K562 (cell line): ENCODE results near the gene POLR2A. TPM values are rescaled to one million over a fixed set of nuclear protein-coding genes. Genes with fewer than 3 reads are reported as not detected.

Experiments
- ATAC-seq: fragments of 200-7000 bp; cut with Tn5 transposase; 3 replicates; pipeline ENCODE4 v1.9.1; 2020; ENCODE audit warnings: moderate library complexity
- BruUV-seq: library from RNA; stranded (reverse); fragments of 400-500 nt; replicated peaks from 2 replicates; lab custom pipeline; 2021; lab: Mats Ljungman, UMichigan
- CTCF ChIA-PET: fragments of 300-600 bp; formaldehyde crosslinking; extraction: SDS; loops from one replicate; lab custom pipeline; 2021; ENCODE audit warnings: low intra/inter-chr PET ratio; lab: Yijun Ruan, JAX
- POLR2A ChIA-PET: fragments of 300-600, 350-650 bp; sonication (Branson Sonifier 250); formaldehyde crosslinking; extraction: SDS; loops from one replicate; lab custom pipeline; 2021; ENCODE audit warnings: antibody characterized with exemption, inconsistent platforms; lab: Yijun Ruan, JAX
- DNase-seq, 4 experiments: peaks; one replicate each; pipeline versions ENCODE4 v3.0.0 to v3.0.0-alpha.2; 2011 to 2018; ENCODE audit warnings: low spot score in 3 of 4, mixed read lengths in 3 of 4; ENCODE audit errors: extremely low read depth in 1 of 4
- FAIRE-seq: peaks from 2 replicates; lab custom pipeline; 2011; peaks lifted over from hg19 to GRCh38; lab: Jason Lieb, UNC
- H2AFZ ChIP-seq: 2 replicates; pipeline ENCODE4 v1.6.0; 2011; ENCODE audit warnings: low read depth, low read length, control low read depth, inconsistent platforms
- H3K27ac ChIP-seq: fragments of 200-600 bp; 3 replicates; pipeline ENCODE4 v1.8.0; 2011; ENCODE audit warnings: low read depth, mild to moderate bottlenecking, control low read depth, inconsistent platforms, low read length, moderate library complexity, mixed read lengths; ENCODE audit errors: extremely low read depth
- H3K27me3 ChIP-seq, 2 experiments: fragments of 300-600 bp in 1 of 2; 2 replicates in 1 of 2; 3 replicates in 1 of 2; pipeline versions ENCODE4 v1.6.0 to v1.8.0; 2011; ENCODE audit warnings: inconsistent platforms in 2 of 2, low read length in 2 of 2, mild to moderate bottlenecking in 1 of 2, mixed read lengths in 1 of 2, moderate library complexity in 1 of 2; ENCODE audit not compliant: control insufficient read depth in 2 of 2, insufficient read depth in 2 of 2
- H3K36me3 ChIP-seq: fragments of 300-600 bp; 3 replicates; pipeline ENCODE4 v1.8.0; 2011; ENCODE audit warnings: mild to moderate bottlenecking, low read length, inconsistent platforms; ENCODE audit not compliant: control insufficient read depth, insufficient read depth
- H3K4me1 ChIP-seq, 2 experiments: fragments of 200-600 bp in 1 of 2; replicated peaks in 1 of 2; 2 replicates in 1 of 2; 3 replicates in 1 of 2; pipeline versions ENCODE4 v1.5.1 to v1.8.0; 2011; ENCODE audit warnings: inconsistent platforms in 2 of 2, low read length in 2 of 2, mild to moderate bottlenecking in 1 of 2, mixed read lengths in 1 of 2, moderate library complexity in 1 of 2; ENCODE audit not compliant: control insufficient read depth in 2 of 2, insufficient read depth in 2 of 2
- H3K4me2 ChIP-seq: 2 replicates; pipeline ENCODE4 v1.6.1; 2011; ENCODE audit warnings: low read length, control low read depth, inconsistent platforms, mixed read lengths; ENCODE audit not compliant: insufficient read depth
- H3K4me3 ChIP-seq: fragments of 200-600 bp; sonication (generic), shearing (Covaris generic); 2 replicates; pipeline ENCODE4 v1.5.1; 2016; ENCODE audit warnings: control low read depth, inconsistent platforms
- H3K79me2 ChIP-seq: fragments of 200-600 bp; 3 replicates; pipeline ENCODE4 v1.8.0; 2011; ENCODE audit warnings: low read length, inconsistent platforms; ENCODE audit not compliant: control insufficient read depth, insufficient read depth
- H3K9ac ChIP-seq, 2 experiments: 2 replicates each; pipeline versions ENCODE4 v1.6.0 to v1.6.1; 2011; ENCODE audit warnings: low read depth in 2 of 2, low read length in 2 of 2, control low read depth in 1 of 2, inconsistent platforms in 1 of 2, mild to moderate bottlenecking in 1 of 2, mixed read lengths in 1 of 2; ENCODE audit not compliant: insufficient read depth in 1 of 2
- H3K9me1 ChIP-seq: one replicate; pipeline ENCODE4 v1.6.0; 2011; ENCODE audit warnings: inconsistent platforms, mild to moderate bottlenecking, low read length, moderate library complexity; ENCODE audit not compliant: control insufficient read depth, insufficient read depth
- H3K9me3 ChIP-seq: replicated peaks from 2 replicates; pipeline ENCODE4 v1.5.1; 2011; ENCODE audit warnings: low read depth, low read length, inconsistent platforms; ENCODE audit not compliant: control insufficient read depth, insufficient read depth
- H4K20me1 ChIP-seq: replicated peaks from 2 replicates; pipeline ENCODE4 v1.6.1; 2011; ENCODE audit warnings: low read length, inconsistent platforms, mixed read lengths; ENCODE audit not compliant: control insufficient read depth, insufficient read depth
- CBX8 ChIP-seq: fragments of 200-600 bp; sonication (generic); IDR thresholded peaks from 2 replicates; pipeline ENCODE4 v1.6.1; 2012; ENCODE audit warnings: borderline replicate concordance, mixed run types, low read depth, mild to moderate bottlenecking, moderate library complexity, mixed read lengths, low read length, control low read depth, inconsistent platforms; ENCODE audit not compliant: poor library complexity, severe bottlenecking; ENCODE audit errors: extremely low read depth
- CREBBP ChIP-seq: IDR thresholded peaks from one replicate; pipeline ENCODE4 v1.6.1; 2012; ENCODE audit warnings: low read depth, mild to moderate bottlenecking, control low read depth, inconsistent platforms, low read length
- GTF2F1 ChIP-seq: IDR thresholded peaks from 2 replicates; pipeline ENCODE4 v1.6.1; 2011; ENCODE audit warnings: low read depth, low read length, improper control_type of control experiment
- MED1 ChIP-seq: sonication (generic); formaldehyde crosslinking; IDR thresholded peaks from 2 replicates; pipeline ENCODE4 v1.8.1; 2023; ENCODE audit warnings: missing genetic modification reagents, borderline replicate concordance
- SMAD1 ChIP-seq: fragments of 150-350 bp; IDR thresholded peaks from 2 replicates; pipeline ENCODE4 v1.6.1; 2014; ENCODE audit warnings: low read length, low read depth; ENCODE audit not compliant: partially characterized antibody
- SNIP1 ChIP-seq: fragments of 450-650 bp; IDR thresholded peaks from 2 replicates; pipeline ENCODE4 v1.7.1; 2017; ENCODE audit warnings: low read depth, mild to moderate bottlenecking
- TFAM ChIP-seq: fragments of 250-450 bp; sonication (Bioruptor Pico); conservative IDR thresholded peaks from 2 replicates; pipeline ENCODE4 v1.5.0; 2021; ENCODE audit warnings: mild to moderate bottlenecking, moderate library complexity
- YY1 ChIP-seq, 3 experiments: IDR thresholded peaks; 2 replicates each; pipeline ENCODE4 v1.6.1; 2011; ENCODE audit warnings: low read length in 2 of 3, mild to moderate bottlenecking in 2 of 3, moderate library complexity in 2 of 3, borderline replicate concordance in 1 of 3, control low read depth in 1 of 3, low read depth in 1 of 3; ENCODE audit not compliant: insufficient read depth in 3 of 3, insufficient replicate concordance in 2 of 3, control insufficient read depth in 1 of 3, insufficient read length in 1 of 3; ENCODE audit errors: extremely low read depth in 1 of 3
- ZNF41 ChIP-seq: fragments of 250-450 bp; sonication (Bioruptor Pico); conservative IDR thresholded peaks from 2 replicates; pipeline ENCODE4 v1.4.0; 2020; ENCODE audit warnings: mild to moderate bottlenecking
- ZZZ3 ChIP-seq: fragments of 450-650 bp; IDR thresholded peaks from 2 replicates; pipeline ENCODE4 v1.6.1; 2016; ENCODE audit warnings: antibody characterized with exemption, mild to moderate bottlenecking, moderate library complexity
- WGBS: fragments of 100-300 bp; shearing (Covaris generic); methylation state at CpG from one replicate; pipeline ENCODE4 v1.1.6; 2016; ENCODE audit warnings: low coverage, mixed read lengths; ENCODE audit not compliant: insufficient coverage; ENCODE audit errors: missing lambda C conversion rate; 5-methylcytosine and 5-hydroxymethylcytosine counted together
- in situ Hi-C: fragments of 300-500 bp; cut with MboI; formaldehyde crosslinking; loops from 4 replicates; pipeline ENCODE4 v1.15.0; 2018; ENCODE audit warnings: inconsistent platforms, mixed read lengths
- intact Hi-C: fragments of 100-400 bp; cut with micrococcal nuclease; formaldehyde crosslinking; loops from 2 replicates; pipeline ENCODE4 v1.14.2; 2022
- polyA plus RNA-seq, 8 experiments: library from polyadenylated mRNA; depleted of rRNA in 4 of 8; stranded (reverse) in 5 of 8; unstranded in 3 of 8; fragments of >200 nt; fragmentation: Nextera tagmentation in 2 of 8; fragmentation: Illumina TruSeq in 1 of 8; extraction: Ambion mirVana in 2 of 8; extraction: Trizol in 1 of 8; gene quantifications; 2 replicates each; pipeline versions ENCODE4 v1.2.1 to v1.2.3, GENCODE V29; 2011 to 2014; ENCODE audit warnings: inconsistent platforms in 1 of 8, missing spikeins in 1 of 8
- total RNA-seq, 7 experiments: library from RNA; depleted of rRNA in 6 of 7; stranded (reverse); fragments of >200 nt in 6 of 7; fragmentation: Illumina TruSeq in 2 of 7; extraction: Trizol in 2 of 7; gene quantifications; 2 replicates each; pipeline versions ENCODE4 v1.2.1 to v1.2.3, GENCODE V29; 2011 to 2021; ENCODE audit warnings: low replicate concordance in 1 of 7
- TF ChIP-seq, protein P1 (sequence below): sonication (generic); formaldehyde crosslinking; IDR thresholded peaks from 2 replicates; pipeline ENCODE4 v1.8.0; 2022; ENCODE audit warnings: missing genetic modification reagents, mild to moderate bottlenecking, moderate library complexity, borderline replicate concordance
- TF ChIP-seq, protein P2 (sequence below), 3 experiments: IDR thresholded peaks in 2 of 3; conservative IDR thresholded peaks in 1 of 3; 2 replicates each; pipeline ENCODE4 v1.5.1; 2011 to 2012; ENCODE audit warnings: low read length in 3 of 3, mild to moderate bottlenecking in 3 of 3, control low read depth in 2 of 3, improper control_type of control experiment in 1 of 3, inconsistent platforms in 1 of 3, low read depth in 1 of 3, mixed read lengths in 1 of 3, moderate library complexity in 1 of 3; ENCODE audit not compliant: insufficient read depth in 2 of 3

Gene POLR2A
- total and polyA plus RNA-seq, 9 of the 15 experiments (the other 6 are each of a cell fraction or from before 2014, with no cell fraction given): 1.3 to 109 (median 12.4) TPM

DNA sequence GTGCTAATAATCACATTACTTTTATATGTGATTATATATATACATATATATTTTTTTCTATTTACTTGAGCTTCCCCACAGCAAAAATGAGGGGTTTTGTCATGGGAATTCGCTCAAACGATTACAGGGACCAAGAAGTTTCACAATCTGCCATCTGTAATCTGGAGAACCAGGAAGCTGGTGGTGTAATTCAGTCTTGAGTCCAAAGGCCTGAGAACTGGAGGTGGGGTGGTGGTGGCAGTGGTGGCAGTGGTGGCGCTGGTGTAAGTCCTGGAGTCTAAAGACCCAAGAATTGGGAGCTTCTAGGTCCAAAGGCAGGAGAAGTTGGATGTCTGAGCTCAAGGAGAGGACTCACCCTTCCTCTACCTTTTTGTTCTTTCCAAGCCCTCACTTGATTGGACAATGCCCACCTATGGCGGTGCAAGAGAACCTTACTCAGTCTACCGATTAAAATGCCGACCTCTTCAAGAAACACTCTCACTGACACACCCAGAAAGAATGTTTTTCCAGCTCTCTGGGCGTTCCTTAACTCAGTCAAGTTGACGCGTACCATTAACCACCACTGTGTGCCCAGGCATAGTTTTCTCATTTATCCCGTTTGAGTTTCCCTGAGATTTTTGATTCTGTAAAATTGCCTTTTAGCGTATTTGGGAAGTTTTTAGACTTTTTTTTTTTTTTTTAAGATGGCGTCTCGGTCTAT, 31.9 kb downstream of the POLR2A start (continued):
- TF ChIP-seq, protein P1, sequence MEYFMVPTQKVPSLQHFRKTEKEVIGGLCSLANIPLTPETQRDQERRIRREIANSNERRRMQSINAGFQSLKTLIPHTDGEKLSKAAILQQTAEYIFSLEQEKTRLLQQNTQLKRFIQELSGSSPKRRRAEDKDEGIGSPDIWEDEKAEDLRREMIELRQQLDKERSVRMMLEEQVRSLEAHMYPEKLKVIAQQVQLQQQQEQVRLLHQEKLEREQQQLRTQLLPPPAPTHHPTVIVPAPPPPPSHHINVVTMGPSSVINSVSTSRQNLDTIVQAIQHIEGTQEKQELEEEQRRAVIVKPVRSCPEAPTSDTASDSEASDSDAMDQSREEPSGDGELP: no peak
- no peak for TF ChIP-seq TFAM (CRISPR knock-in tag)
- no peak for TF ChIP-seq ZNF41 (CRISPR knock-in tag)
- TF ChIP-seq ZZZ3: no peak
- no peak for TF ChIP-seq CREBBP
- no peak for TF ChIP-seq SMAD1

DNA sequence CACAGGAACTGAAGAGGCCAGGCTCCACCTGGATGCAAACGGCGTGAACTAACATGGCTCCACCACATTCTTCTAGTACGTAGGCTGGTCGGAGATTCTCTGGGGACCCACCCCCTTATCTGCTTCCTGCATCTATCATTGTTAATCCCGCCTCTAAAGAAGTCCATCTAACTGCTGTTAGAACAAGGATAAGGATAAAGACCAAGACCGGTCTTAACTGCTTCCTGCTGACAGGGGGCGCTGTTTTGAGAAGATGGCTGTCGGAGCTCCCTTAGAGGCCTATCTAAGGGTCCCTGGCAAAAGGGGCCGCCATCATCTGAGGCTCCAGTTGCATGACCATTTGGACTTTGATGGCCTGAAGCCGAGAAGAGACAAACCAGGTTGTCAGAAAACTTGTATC, 38.9 kb downstream of the POLR2A start:
- 22% methylated on average over 9 of the region's 10 CpGs for WGBS
- ChIA-PET CTCF (no interaction called here), POLR2A (interaction anchor here (0.5 to 0.8 kb wide), 3 partner anchors 9 to 37 kb away, joined by 3 read pairs; no protein-coding TSS in a partner anchor)
- Histone ChIP-seq H3K4me1 (no peaks in the 10 kb centered on the region; a peak in 1 of 5 replicates), H3K9me3 (no peaks in the 10 kb centered on the region), H3K4me2 (no peak overlapping the region), H3K9me1 (no peaks in the 10 kb centered on the region), H2AFZ (0 out of 2 replicates have a peak overlapping the region, but pooled peaks have one; percentile 28), H3K79me2 (no peaks in the 10 kb centered on the region), H3K36me3 (no peaks in the 10 kb centered on the region), H3K4me3 (no peak overlapping the region), H4K20me1 (no peaks in the 10 kb centered on the region), H3K27me3 (no peaks in the 10 kb centered on the region), H3K9ac (no peak overlapping the region), H3K27ac (no peak overlapping the region)
- peak; percentile 15 to 53 (median 41) for DNase-seq
- intact Hi-C loops (no loop called here), in situ Hi-C loops (no loop called here)
- FAIRE-seq: peak; percentile 75
- ATAC-seq: peak; percentile 84
- BruUV-seq: no TSS peak
- TF ChIP-seq YY1 (IDR thresholded peaks at IDR 0.05; ENCODE audit: borderline replicate concordance in 1 of 3, control insufficient read depth in 1 of 3, extremely low read depth in 1 of 3, insufficient read depth in 3 of 3, insufficient read length in 1 of 3, insufficient replicate concordance in 2 of 3, low read depth in 1 of 3, low read length in 2 of 3): peak in 2 of 3 experiments; percentile 26 to 75
- TF ChIP-seq, protein P2, sequence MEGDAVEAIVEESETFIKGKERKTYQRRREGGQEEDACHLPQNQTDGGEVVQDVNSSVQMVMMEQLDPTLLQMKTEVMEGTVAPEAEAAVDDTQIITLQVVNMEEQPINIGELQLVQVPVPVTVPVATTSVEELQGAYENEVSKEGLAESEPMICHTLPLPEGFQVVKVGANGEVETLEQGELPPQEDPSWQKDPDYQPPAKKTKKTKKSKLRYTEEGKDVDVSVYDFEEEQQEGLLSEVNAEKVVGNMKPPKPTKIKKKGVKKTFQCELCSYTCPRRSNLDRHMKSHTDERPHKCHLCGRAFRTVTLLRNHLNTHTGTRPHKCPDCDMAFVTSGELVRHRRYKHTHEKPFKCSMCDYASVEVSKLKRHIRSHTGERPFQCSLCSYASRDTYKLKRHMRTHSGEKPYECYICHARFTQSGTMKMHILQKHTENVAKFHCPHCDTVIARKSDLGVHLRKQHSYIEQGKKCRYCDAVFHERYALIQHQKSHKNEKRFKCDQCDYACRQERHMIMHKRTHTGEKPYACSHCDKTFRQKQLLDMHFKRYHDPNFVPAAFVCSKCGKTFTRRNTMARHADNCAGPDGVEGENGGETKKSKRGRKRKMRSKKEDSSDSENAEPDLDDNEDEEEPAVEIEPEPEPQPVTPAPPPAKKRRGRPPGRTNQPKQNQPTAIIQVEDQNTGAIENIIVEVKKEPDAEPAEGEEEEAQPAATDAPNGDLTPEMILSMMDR (IDR thresholded peaks at IDR 0.05 in 2 of 3, conservative IDR thresholded peaks at IDR 0.05 in 1 of 3; ENCODE audit: insufficient read depth in 2 of 3, low read depth in 1 of 3, low read length in 3 of 3): peak; percentile 54 to 70 (median 57)
- TF ChIP-seq MED1: no peak
- TF ChIP-seq GTF2F1: no peak
- no peak for TF ChIP-seq CBX8
- TF ChIP-seq SNIP1: no peak
